Sciatic nerve (tissue), 2 donors: ENCODE results near the gene OR2M2. TPM values are rescaled to one million over a fixed set of nuclear protein-coding genes. Genes with fewer than 3 reads are reported as not detected.

Experiments used
- ATAC-seq: fragments of 200-7000 bp; cut with Tn5 transposase; one replicate; pipeline ENCODE4 v1.9.1; 2020; ENCODE audit warnings: mild to moderate bottlenecking, moderate library complexity
- DNase-seq: peaks from one replicate; pipeline ENCODE4 v3.0.0-alpha.2; 2020; ENCODE audit warnings: low spot score
- intact Hi-C: fragments of 100-400 bp; cut with DNase I; formaldehyde crosslinking; loops from one replicate; pipeline ENCODE4 v1.14.2; 2022
- total RNA-seq: library from RNA; stranded (reverse); fragmentation: NEBNext Ultra II Directional; extraction: Animal tissue kit (Norgen Biotek cat#: 25700); gene quantifications from one replicate; pipeline ENCODE4 v1.2.1, GENCODE V29; 2021
- donor health status: DM: no; HTN: no; CAD: no.
- donor health status: DM: no; HTN: no; CAD: no.

OR2M2 gene
- not detected for total RNA-seq

GRCh38 chr1:248174521-248174920 lies at the start of gene OR2M2:
Gene OR2M2 (plus strand): TSS chr1:248174821. CDS start chr1:248179986, 5,165 bp downstream.
- DNase-seq: no peak
- intact Hi-C loops: no loop called here
- ATAC-seq: no peak

GRCh38 chr1:248127653-248128052 lies 47.0 kb upstream of the OR2M2 start:
- intact Hi-C loops: no loop called here
- ATAC-seq (no peak), DNase-seq (no peak)

- intact Hi-C loops: no loop called here
- DNase-seq (no peak), ATAC-seq (no peak)
Observed at GRCh38 chr1:248136811-248137210, 37.8 kb upstream of the OR2M2 start.

- intact Hi-C loops: no loop called here
- no peak for DNase-seq
- no peak for ATAC-seq
Observed at GRCh38 chr1:248140846-248141245, 33.8 kb upstream of the OR2M2 start.

GRCh38 chr1:248143311-248143710 lies 31.3 kb upstream of the OR2M2 start:
- intact Hi-C loops: no loop called here
- DNase-seq (no peak), ATAC-seq (no peak)

GRCh38 chr1:248144513-248145198 lies 30.0 kb upstream of the OR2M2 start, which contains the start of gene OR2M5:
Gene OR2M5 (plus strand): TSS chr1:248145148. CDS start chr1:248145148, 0 bp downstream.
- no peak for DNase-seq
- no peak for ATAC-seq
- intact Hi-C loops: no loop called here

- DNase-seq (no peak), ATAC-seq (no peak)
- intact Hi-C loops: no loop called here
Observed at GRCh38 chr1:248152056-248152827, 22.4 kb upstream of the OR2M2 start.

GRCh38 chr1:248155927-248156326 lies 18.7 kb upstream of the OR2M2 start:
- DNase-seq (no peak), ATAC-seq (no peak)
- intact Hi-C loops: no loop called here

GRCh38 chr1:248158758-248159157 lies 15.9 kb upstream of the OR2M2 start:
- intact Hi-C loops: no loop called here
- DNase-seq: no peak
- ATAC-seq: no peak

- ATAC-seq (no peak), DNase-seq (no peak)
- intact Hi-C loops: no loop called here
Observed at GRCh38 chr1:248164031-248164430, 10.6 kb upstream of the OR2M2 start.

GRCh38 chr1:248165186-248165585 lies 9.4 kb upstream of the OR2M2 start:
- ATAC-seq: no peak
- DNase-seq: no peak
- intact Hi-C loops: no loop called here

- DNase-seq: no peak
- no peak for ATAC-seq
- intact Hi-C loops: no loop called here
Observed at GRCh38 chr1:248183996-248184395, 9.4 kb downstream of the OR2M2 start.

GRCh38 chr1:248187363-248187762 lies 12.7 kb downstream of the OR2M2 start:
- ATAC-seq: no peak
- intact Hi-C loops: loop anchor here (2.0 kb wide), 1 partner anchor 53 kb away; no protein-coding TSS in a partner anchor

GRCh38 chr1:248189026-248189425 lies 14.4 kb downstream of the OR2M2 start:
- DNase-seq (no peak), ATAC-seq (peak; percentile 34)
- intact Hi-C loops: no loop called here

More at GRCh38 chr1:248187363-248187762, 12.7 kb downstream of the OR2M2 start:
- DNase-seq: no peak

GRCh38 chr1:248194117-248194516 lies 19.5 kb downstream of the OR2M2 start:
- DNase-seq (no peak), ATAC-seq (no peak)
- intact Hi-C loops: no loop called here

- DNase-seq (no peak), ATAC-seq (no peak)
- intact Hi-C loops: no loop called here
Observed at GRCh38 chr1:248196965-248197364, 22.3 kb downstream of the OR2M2 start, which contains the start of gene OR2M3. Gene OR2M3 (plus strand): TSS chr1:248197265. CDS start chr1:248203068, 5,803 bp downstream.

GRCh38 chr1:248215880-248216279 lies 41.3 kb downstream of the OR2M2 start:
- DNase-seq (no peak), ATAC-seq (no peak)
- intact Hi-C loops: no loop called here

- ATAC-seq: no peak
- intact Hi-C loops: no loop called here
- DNase-seq: no peak
Observed at GRCh38 chr1:248225537-248225936, 50.9 kb downstream of the OR2M2 start.

GRCh38 chr1:248229360-248229908 lies 54.8 kb downstream of the OR2M2 start:
- intact Hi-C loops: no loop called here
- DNase-seq (no peak), ATAC-seq (no peak)
